Neuronal stem cell (in vitro differentiated cells): Measurements from ENCODE around the gene GCAT.

Experiments
- DNase-seq: peaks from one replicate; pipeline ENCODE4 v3.0.0-alpha.2; 2013; ENCODE audit warnings: low spot score
- H2AFZ ChIP-seq: one replicate; pipeline ENCODE4 v1.6.1; 2013; ENCODE audit warnings: mild to moderate bottlenecking, low read length, inconsistent platforms
- H2AK5ac ChIP-seq: 2 replicates; pipeline ENCODE4 v1.6.1; 2013; ENCODE audit warnings: low read depth, mild to moderate bottlenecking, inconsistent platforms, low read length, moderate library complexity, mixed read lengths
- H2BK120ac ChIP-seq: 2 replicates; pipeline ENCODE4 v1.6.1; 2013; ENCODE audit warnings: low read depth, mild to moderate bottlenecking, inconsistent platforms, low read length, moderate library complexity, mixed read lengths
- H2BK12ac ChIP-seq: one replicate; pipeline ENCODE4 v1.6.1; 2013; ENCODE audit warnings: low read length, inconsistent platforms
- H2BK15ac ChIP-seq: 2 replicates; pipeline ENCODE4 v1.6.1; 2013; ENCODE audit warnings: mild to moderate bottlenecking, low read length, inconsistent platforms, mixed read lengths
- H2BK5ac ChIP-seq: one replicate; pipeline ENCODE4 v1.6.1; 2013; ENCODE audit warnings: inconsistent platforms, mild to moderate bottlenecking, low read length, moderate library complexity
- H3K14ac ChIP-seq: one replicate; pipeline ENCODE4 v1.6.1; 2013; ENCODE audit warnings: low read length, inconsistent platforms
- H3K18ac ChIP-seq: 2 replicates; pipeline ENCODE4 v1.6.1; 2013; ENCODE audit warnings: low read length, inconsistent platforms
- H3K23ac ChIP-seq: 2 replicates; pipeline ENCODE4 v1.6.1; 2013; ENCODE audit warnings: low read depth, mild to moderate bottlenecking, mixed read lengths, low read length, inconsistent platforms; ENCODE audit not compliant: poor library complexity
- H3K27ac ChIP-seq: replicated peaks from 3 replicates; pipeline ENCODE4 v1.5.1; 2013; ENCODE audit warnings: low read length, inconsistent platforms
- H3K27me3 ChIP-seq, 3 experiments: 2 replicates each; pipeline ENCODE4 v1.6.1; 2013; ENCODE audit warnings: low read length in 3 of 3, mild to moderate bottlenecking in 2 of 3, inconsistent platforms in 1 of 3, low read depth in 1 of 3, mixed read lengths in 1 of 3, moderate library complexity in 1 of 3; ENCODE audit not compliant: control insufficient read depth in 3 of 3, insufficient read depth in 3 of 3
- H3K36me3 ChIP-seq, 2 donors: replicated peaks in 1 of 2; 2 replicates each; pipeline ENCODE4 v1.6.1; 2013; ENCODE audit warnings: low read length in 2 of 2; ENCODE audit not compliant: control insufficient read depth in 2 of 2, insufficient read depth in 2 of 2
- H3K4ac ChIP-seq: 2 replicates; pipeline ENCODE4 v1.6.1; 2013; ENCODE audit warnings: inconsistent platforms, mild to moderate bottlenecking, low read length, moderate library complexity
- H3K4me1 ChIP-seq, 2 donors: 1 replicate in 1 of 2; 2 replicates in 1 of 2; pipeline ENCODE4 v1.6.1; 2013; ENCODE audit warnings: low read length in 2 of 2, low read depth in 1 of 2; ENCODE audit not compliant: control insufficient read depth in 2 of 2, insufficient read depth in 1 of 2
- H3K4me2 ChIP-seq: one replicate; pipeline ENCODE4 v1.6.1; 2013; ENCODE audit warnings: mild to moderate bottlenecking, low read length, inconsistent platforms; ENCODE audit not compliant: insufficient read depth, poor library complexity, severe bottlenecking
- H3K4me3 ChIP-seq, 2 donors: 2 replicates each; pipeline ENCODE4 v1.5.1; 2013; ENCODE audit warnings: low read length in 2 of 2, mild to moderate bottlenecking in 2 of 2, inconsistent platforms in 1 of 2, moderate library complexity in 1 of 2
- H3K79me1 ChIP-seq: one replicate; pipeline ENCODE4 v1.6.1; 2013; ENCODE audit warnings: low read depth, mild to moderate bottlenecking, inconsistent platforms, low read length, moderate library complexity
- H3K9ac ChIP-seq: one replicate; pipeline ENCODE4 v1.6.1; 2013; ENCODE audit warnings: mild to moderate bottlenecking, low read depth, low read length, inconsistent platforms; ENCODE audit not compliant: poor library complexity
- H3K9me3 ChIP-seq, 2 donors: replicated peaks in 1 of 2; 2 replicates each; pipeline versions ENCODE3 to v1.6.1; 2013; ENCODE audit warnings: low read length in 2 of 2, mild to moderate bottlenecking in 2 of 2, inconsistent platforms in 1 of 2, low read depth in 1 of 2, mixed read lengths in 1 of 2, moderate library complexity in 1 of 2; ENCODE audit not compliant: control insufficient read depth in 2 of 2, insufficient read depth in 1 of 2
- H4K8ac ChIP-seq: one replicate; pipeline ENCODE4 v1.6.1; 2013; ENCODE audit warnings: low read depth, mild to moderate bottlenecking, inconsistent platforms, low read length, moderate library complexity
- H4K91ac ChIP-seq: one replicate; pipeline ENCODE4 v1.6.1; 2013; ENCODE audit warnings: low read length, low read depth, mild to moderate bottlenecking, inconsistent platforms; ENCODE audit not compliant: poor library complexity
- WGBS, 2 donors: extraction: QIAGEN DNeasy Blood & Tissue Kit; methylation state at CpG; one replicate each; pipeline ENCODE4 v1.1.7; 2013; ENCODE audit warnings: missing lambda C conversion rate in 2 of 2, mixed read lengths in 1 of 2; ENCODE audit not compliant: insufficient read length in 2 of 2, insufficient replicate concordance in 1 of 2; ENCODE audit errors: extremely low coverage in 2 of 2; 5-methylcytosine and 5-hydroxymethylcytosine counted together

Gene GCAT

GRCh38 chr22:37803639-37804351 lies 3.9 kb upstream of the GCAT start:
- Histone ChIP-seq H3K4me2 (peak overlapping the region; percentile 100), H3K9ac (peak overlapping the region; percentile 38), H4K91ac (peak overlapping the region; percentile 94), H3K36me3 (peaks cover 0 to 3% of the 10 kb centered on the region in 2 donors), H3K14ac (no peak overlapping the region), H3K4me1 (peaks cover 21 to 24% of the 10 kb centered on the region in 2 donors), H3K23ac (peak overlapping the region; percentile 38), H2BK120ac (peak overlapping the region; percentile 95), H3K79me1 (peaks cover 4% of the 10 kb centered on the region), H2AFZ (peak overlapping the region; percentile 93), H3K27ac (peak overlapping the region; percentile 71), H3K4me3 (peak overlapping the region; percentile 80 to 82), H3K18ac (peak overlapping the region; percentile 96), H4K8ac (no peak overlapping the region), H2BK15ac (peak overlapping the region; percentile 79), H3K27me3 (peaks cover 2 to 28% (median 18%) of the 10 kb centered on the region in 3 experiments), H2BK5ac (peak overlapping the region; percentile 93), H3K9me3 (no peaks in the 10 kb centered on the region), H2AK5ac (peak overlapping the region; percentile 99), H3K4ac (peak overlapping the region; percentile 93), H2BK12ac (peak overlapping the region; percentile 8)
- no peak for DNase-seq
- WGBS, 2 donors, result no CpG with 5 or more reads among the region's 34 CpGs

- H3K4me2 ChIP-seq, result peak overlapping the region; percentile 100
- H3K4me1 ChIP-seq, result peaks cover 21 to 25% of the 10 kb centered on the region in 2 donors
- H3K14ac ChIP-seq, result no peak overlapping the region
- H2BK12ac ChIP-seq, result peak overlapping the region; percentile 66
- H3K4me3 ChIP-seq, result peak overlapping the region; percentile 80 to 82
- peaks cover 0 to 6% of the 10 kb centered on the region in 2 donors for H3K36me3 ChIP-seq
- peak overlapping the region; percentile 81 for H4K91ac ChIP-seq
- no peak for DNase-seq
- peak overlapping the region; percentile 96 for H3K18ac ChIP-seq
- H3K9ac ChIP-seq, result peak overlapping the region; percentile 39
- H3K23ac ChIP-seq, result peak overlapping the region; percentile 99
- no peak overlapping the region for H4K8ac ChIP-seq
- peak overlapping the region; percentile 99 for H2AK5ac ChIP-seq
- peak overlapping the region; percentile 93 for H3K4ac ChIP-seq
- no CpG with 5 or more reads among the region's 29 CpGs for WGBS, 2 donors
- peaks cover 2 to 28% (median 18%) of the 10 kb centered on the region in 3 experiments for H3K27me3 ChIP-seq
- H2AFZ ChIP-seq, result peak overlapping the region; percentile 93
- H2BK120ac ChIP-seq, result peak overlapping the region; percentile 95
- no peaks in the 10 kb centered on the region for H3K9me3 ChIP-seq
- peak overlapping the region; percentile 71 for H3K27ac ChIP-seq
- H2BK15ac ChIP-seq, result peak overlapping the region; percentile 79
- peak overlapping the region; percentile 93 for H2BK5ac ChIP-seq
- H3K79me1 ChIP-seq, result peaks cover 4% of the 10 kb centered on the region
These were observed 3.3 kb upstream of the GCAT start for GRCh38 chr22:37804352-37804880.

GRCh38 chr22:37804881-37805809 lies 2.6 kb upstream of the GCAT start:
- peak overlapping the region; percentile 93 for H2BK15ac ChIP-seq
- peak overlapping the region; percentile 81 for H4K91ac ChIP-seq
- peak overlapping the region; percentile 99 for H3K23ac ChIP-seq
- H2BK120ac ChIP-seq, result peak overlapping the region; percentile 95
- H3K36me3 ChIP-seq, result peaks cover 3 to 13% of the 10 kb centered on the region in 2 donors
- peak overlapping the region; percentile 76 for H4K8ac ChIP-seq
- no peaks in the 10 kb centered on the region for H3K9me3 ChIP-seq
- H2AK5ac ChIP-seq, result peak overlapping the region; percentile 99
- peak overlapping the region; percentile 91 for H3K14ac ChIP-seq
- peaks cover 4% of the 10 kb centered on the region for H3K79me1 ChIP-seq
- peaks cover 21 to 25% of the 10 kb centered on the region in 2 donors for H3K4me1 ChIP-seq
- H3K9ac ChIP-seq, result peak overlapping the region; percentile 80
- H3K27ac ChIP-seq, result no peak overlapping the region
- peak overlapping the region; percentile 96 for H3K18ac ChIP-seq
- H3K27me3 ChIP-seq, result peaks cover 2 to 28% (median 18%) of the 10 kb centered on the region in 3 experiments
- H2BK12ac ChIP-seq, result peak overlapping the region; percentile 92
- no peak for DNase-seq
- H2BK5ac ChIP-seq, result peak overlapping the region; percentile 93
- WGBS, 2 donors, result no CpG with 5 or more reads among the region's 87 CpGs
- peak overlapping the region; percentile 93 for H3K4ac ChIP-seq
- peak overlapping the region; percentile 93 for H2AFZ ChIP-seq
- peak overlapping the region; percentile 100 for H3K4me2 ChIP-seq
- H3K4me3 ChIP-seq, result peak overlapping the region; percentile 80 to 82
